Coronary artery (tissue), 2 donors: ENCODE measurements around the gene MMP27.

Experiments used
- DNase-seq: peaks from one replicate; pipeline ENCODE4 v3.0.0-alpha.2; 2017; ENCODE audit warnings: low spot score
- H3K27ac ChIP-seq, 2 donors: fragments of 200-600 bp; sonication (generic); one replicate each; pipeline ENCODE4 v1.5.1; 2016 to 2019
- H3K4me3 ChIP-seq: fragments of 200-600 bp; sonication (generic); 2 replicates; pipeline ENCODE4 v1.5.1; 2016; ENCODE audit warnings: mild to moderate bottlenecking, moderate library complexity
- TF ChIP-seq, protein P1 (sequence below): fragments of 200-600 bp; sonication (generic); IDR thresholded peaks from one replicate; pipeline ENCODE4 v1.5.1; 2019; ENCODE audit warnings: antibody characterized with exemption

Gene MMP27

DNA sequence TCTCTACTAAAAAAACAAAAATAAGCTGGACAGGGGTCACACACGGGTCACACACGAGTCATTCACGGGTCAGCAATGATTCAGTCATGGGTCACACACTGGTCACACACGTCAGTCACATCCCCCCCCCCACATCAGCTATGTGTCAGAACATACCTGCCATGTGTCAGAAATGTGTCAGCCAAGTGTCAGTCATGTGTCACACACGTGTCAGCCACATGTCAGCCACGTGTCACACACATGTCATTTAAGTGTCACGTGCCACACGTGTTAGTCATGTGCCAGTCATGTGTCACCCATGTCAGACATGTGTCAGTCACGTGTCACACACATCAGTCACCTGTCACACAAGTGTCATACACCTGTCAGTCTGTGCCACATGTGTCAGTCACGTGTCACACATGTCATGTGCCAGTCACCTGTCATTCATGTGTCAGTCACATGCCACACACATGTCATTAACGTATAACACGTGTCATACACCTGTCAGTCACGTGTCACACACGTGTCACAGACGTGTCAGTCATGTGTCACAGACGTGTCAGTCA lies 51.8 kb downstream of the MMP27 start:
- Histone ChIP-seq H3K27ac (no peak overlapping the region), H3K4me3 (no peak overlapping the region)
- TF ChIP-seq, protein P1, sequence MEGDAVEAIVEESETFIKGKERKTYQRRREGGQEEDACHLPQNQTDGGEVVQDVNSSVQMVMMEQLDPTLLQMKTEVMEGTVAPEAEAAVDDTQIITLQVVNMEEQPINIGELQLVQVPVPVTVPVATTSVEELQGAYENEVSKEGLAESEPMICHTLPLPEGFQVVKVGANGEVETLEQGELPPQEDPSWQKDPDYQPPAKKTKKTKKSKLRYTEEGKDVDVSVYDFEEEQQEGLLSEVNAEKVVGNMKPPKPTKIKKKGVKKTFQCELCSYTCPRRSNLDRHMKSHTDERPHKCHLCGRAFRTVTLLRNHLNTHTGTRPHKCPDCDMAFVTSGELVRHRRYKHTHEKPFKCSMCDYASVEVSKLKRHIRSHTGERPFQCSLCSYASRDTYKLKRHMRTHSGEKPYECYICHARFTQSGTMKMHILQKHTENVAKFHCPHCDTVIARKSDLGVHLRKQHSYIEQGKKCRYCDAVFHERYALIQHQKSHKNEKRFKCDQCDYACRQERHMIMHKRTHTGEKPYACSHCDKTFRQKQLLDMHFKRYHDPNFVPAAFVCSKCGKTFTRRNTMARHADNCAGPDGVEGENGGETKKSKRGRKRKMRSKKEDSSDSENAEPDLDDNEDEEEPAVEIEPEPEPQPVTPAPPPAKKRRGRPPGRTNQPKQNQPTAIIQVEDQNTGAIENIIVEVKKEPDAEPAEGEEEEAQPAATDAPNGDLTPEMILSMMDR: no peak
- DNase-seq: no peak

DNA sequence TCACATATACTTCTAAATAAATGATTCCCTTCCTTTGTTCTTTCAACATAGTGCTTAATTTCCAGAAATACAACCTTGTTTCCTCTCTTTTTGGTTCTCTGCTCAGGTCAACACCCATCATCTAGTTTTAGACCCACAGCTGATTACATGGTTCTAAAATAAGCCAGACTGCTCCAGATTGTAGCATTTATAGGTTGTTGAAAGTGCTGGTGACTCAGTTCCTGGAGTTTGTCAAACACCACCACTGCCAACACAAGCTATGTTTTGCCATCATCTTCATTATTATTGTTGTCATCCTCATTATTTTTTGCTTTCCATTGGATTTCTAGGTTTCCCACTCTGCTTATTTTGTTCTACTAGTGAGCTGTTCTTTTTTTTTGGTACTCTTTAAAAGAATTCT lies 58.1 kb downstream of the MMP27 start:
- DNase-seq: no peak
- TF ChIP-seq, protein P1: no peak
- H3K27ac ChIP-seq: no peak overlapping the region

GRCh38 chr11:102643941-102644340 lies 61.6 kb downstream of the MMP27 start:
- TF ChIP-seq, protein P1: no peak
- DNase-seq: no peak
- no peak overlapping the region for H3K4me3 ChIP-seq
- H3K27ac ChIP-seq: no peak overlapping the region

More for the DNA sequence above, 58.1 kb downstream of the MMP27 start:
- no peak overlapping the region for H3K4me3 ChIP-seq
